ENCODE data around the gene ANKRD10. TPM values are rescaled to one million over a fixed set of nuclear protein-coding genes. Genes with fewer than 3 reads are reported as not detected.
A peak's percentile ranks its signal among the peaks of the same experiment; 100 is the strongest.

Gene ANKRD10
- total RNA-seq, 6 experiments from 2014 or later, result 40.4 to 56.2 (median 44.3) TPM

DNA sequence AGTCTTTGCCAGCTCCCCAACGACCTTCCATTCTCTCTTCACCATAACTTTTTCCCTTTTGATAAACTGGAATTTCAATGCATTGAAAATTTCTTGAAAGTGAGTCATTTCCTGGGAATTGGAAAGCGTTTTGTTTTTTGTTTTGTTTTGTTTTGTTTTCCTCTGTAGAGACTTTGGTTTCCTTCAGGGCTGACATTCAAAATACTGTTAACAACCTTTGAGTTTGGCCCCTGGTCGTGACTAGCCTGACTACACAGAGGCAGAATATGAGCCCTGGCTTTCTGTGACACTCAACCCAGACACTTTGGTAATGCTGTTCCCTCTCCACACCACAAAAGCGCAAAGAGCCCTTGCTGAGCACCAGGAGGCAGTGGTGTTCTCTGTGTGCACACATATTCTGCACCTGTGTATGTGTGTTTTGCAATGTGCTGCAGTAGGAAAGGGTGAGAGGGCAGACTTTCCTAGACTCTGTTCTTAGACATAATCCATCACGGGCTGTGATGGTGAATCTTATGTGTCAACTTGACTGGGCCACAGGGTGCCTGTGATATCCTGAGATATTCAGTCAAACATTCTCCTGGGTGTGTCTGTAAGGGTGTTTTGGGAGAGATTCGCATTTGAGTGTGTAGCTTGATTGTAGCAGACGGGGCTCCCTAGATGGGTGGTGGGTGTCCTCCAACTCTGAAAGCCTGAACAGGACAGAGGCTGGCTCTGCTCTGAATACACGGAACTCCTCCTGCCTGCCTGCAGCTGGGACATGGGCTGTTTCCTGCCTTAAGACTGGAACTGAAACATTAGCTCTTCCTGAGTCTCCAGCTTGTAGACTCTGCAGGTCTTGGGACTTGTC, 29.5 kb upstream of the ANKRD10 start:
- WGBS (ENCODE audit: insufficient coverage, low coverage, low lambda C conversion rate, missing lambda C conversion rate), result 32% methylated on average over 6 of the region's 8 CpGs
- intact Hi-C loops (cut with DNase I), result no loop called here
- Histone ChIP-seq H3K9me3 (no peaks in the 10 kb centered on the region), H3K36me3 (no peaks in the 10 kb centered on the region), H3K4me3 (no peak overlapping the region), H3K27me3 (no peaks in the 10 kb centered on the region), H3K4me1 (no peaks in the 10 kb centered on the region), H3K27ac (no peak overlapping the region)
- DNase-seq, result no peak
- ATAC-seq, result peak; percentile 61 to 88 (median 76)
- no peak for TF ChIP-seq POLR2A (IDR thresholded peaks at IDR 0.05)
- TF ChIP-seq, protein P1, sequence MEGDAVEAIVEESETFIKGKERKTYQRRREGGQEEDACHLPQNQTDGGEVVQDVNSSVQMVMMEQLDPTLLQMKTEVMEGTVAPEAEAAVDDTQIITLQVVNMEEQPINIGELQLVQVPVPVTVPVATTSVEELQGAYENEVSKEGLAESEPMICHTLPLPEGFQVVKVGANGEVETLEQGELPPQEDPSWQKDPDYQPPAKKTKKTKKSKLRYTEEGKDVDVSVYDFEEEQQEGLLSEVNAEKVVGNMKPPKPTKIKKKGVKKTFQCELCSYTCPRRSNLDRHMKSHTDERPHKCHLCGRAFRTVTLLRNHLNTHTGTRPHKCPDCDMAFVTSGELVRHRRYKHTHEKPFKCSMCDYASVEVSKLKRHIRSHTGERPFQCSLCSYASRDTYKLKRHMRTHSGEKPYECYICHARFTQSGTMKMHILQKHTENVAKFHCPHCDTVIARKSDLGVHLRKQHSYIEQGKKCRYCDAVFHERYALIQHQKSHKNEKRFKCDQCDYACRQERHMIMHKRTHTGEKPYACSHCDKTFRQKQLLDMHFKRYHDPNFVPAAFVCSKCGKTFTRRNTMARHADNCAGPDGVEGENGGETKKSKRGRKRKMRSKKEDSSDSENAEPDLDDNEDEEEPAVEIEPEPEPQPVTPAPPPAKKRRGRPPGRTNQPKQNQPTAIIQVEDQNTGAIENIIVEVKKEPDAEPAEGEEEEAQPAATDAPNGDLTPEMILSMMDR (IDR thresholded peaks at IDR 0.05), result peak; percentile 24 to 47 (median 44)

GRCh38 chr13:110942248-110942981, 27.5 kb upstream of the ANKRD10 start:
- Histone ChIP-seq H3K4me3 (no peak overlapping the region), H3K4me1 (no peaks in the 10 kb centered on the region), H3K27ac (no peak overlapping the region), H3K27me3 (no peaks in the 10 kb centered on the region), H3K9me3 (no peaks in the 10 kb centered on the region), H3K36me3 (no peaks in the 10 kb centered on the region)
- TF ChIP-seq, protein P1 (IDR thresholded peaks at IDR 0.05), result no peak
- TF ChIP-seq POLR2A (IDR thresholded peaks at IDR 0.05), result no peak
- intact Hi-C loops (cut with DNase I), result no loop called here
- 67% methylated on average over 4 of the region's 4 CpGs for WGBS (ENCODE audit: insufficient coverage, low coverage, low lambda C conversion rate, missing lambda C conversion rate)
- DNase-seq, result no peak
- no peak for ATAC-seq

- WGBS (ENCODE audit: insufficient coverage, low coverage, low lambda C conversion rate, missing lambda C conversion rate), result 65% methylated on average over 5 of the region's 13 CpGs
- Histone ChIP-seq H3K9me3 (no peaks in the 10 kb centered on the region), H3K27ac (no peak overlapping the region), H3K27me3 (no peaks in the 10 kb centered on the region), H3K4me3 (no peak overlapping the region), H3K4me1 (no peaks in the 10 kb centered on the region), H3K36me3 (no peaks in the 10 kb centered on the region)
- intact Hi-C loops (cut with DNase I), result loop anchor here in 1 of 2 donors (10.0 kb wide), 1 partner anchor 106 kb away; no protein-coding TSS in a partner anchor
- ATAC-seq (no peak), DNase-seq (no peak)
- no peak for TF ChIP-seq POLR2A (IDR thresholded peaks at IDR 0.05)
- TF ChIP-seq, protein P1 (IDR thresholded peaks at IDR 0.05), result no peak
Observed at GRCh38 chr13:110938662-110939421, 24.0 kb upstream of the ANKRD10 start.

- Histone ChIP-seq H3K36me3 (no peaks in the 10 kb centered on the region), H3K9me3 (no peaks in the 10 kb centered on the region), H3K27ac (no peak overlapping the region), H3K4me1 (no peaks in the 10 kb centered on the region), H3K4me3 (no peak overlapping the region), H3K27me3 (no peaks in the 10 kb centered on the region)
- WGBS (ENCODE audit: insufficient coverage, low coverage, low lambda C conversion rate, missing lambda C conversion rate), result 59% methylated on average over 7 of the region's 23 CpGs
- intact Hi-C loops (cut with DNase I), result loop anchor here in 1 of 2 donors (10.0 kb wide), 1 partner anchor 107 kb away; no protein-coding TSS in a partner anchor
- TF ChIP-seq, protein P1 (IDR thresholded peaks at IDR 0.05), result no peak
- no peak for TF ChIP-seq POLR2A (IDR thresholded peaks at IDR 0.05)
- DNase-seq, result no peak
- ATAC-seq, result peak in 3 of 4 donors; percentile 27 to 45 (median 38)
Observed at GRCh38 chr13:110937511-110938285, 22.8 kb upstream of the ANKRD10 start.
